Erythroblast (primary cell): Measurements from ENCODE around the gene DCBLD1.

Experiments used
- DNase-seq, 2 experiments: peaks; one replicate each; lab custom pipeline; 2025; lab: John Stamatoyannopoulos, UW
- POLR2A ChIP-seq: IDR thresholded peaks from 2 replicates; pipeline ENCODE4 v1.6.1; 2011; ENCODE audit warnings: mild to moderate bottlenecking, low read length

DCBLD1 gene

GRCh38 chr6:117597755-117598154 is 115.3 kb downstream of the DCBLD1 start:
- no peak for DNase-seq
- no peak for TF ChIP-seq POLR2A
